Dedifferentiated amniotic fluid mesenchymal stem cell (primary cell): ENCODE measurements around the gene LRTM2.

Experiments used
- DNase-seq: peaks from one replicate; pipeline ENCODE4 v3.0.0-alpha.2; 2016; ENCODE audit errors: extremely low spot score

Gene LRTM2

GRCh38 chr12:1882850-1883470 is 62.6 kb downstream of the LRTM2 start:
- DNase-seq = no peak

DNA sequence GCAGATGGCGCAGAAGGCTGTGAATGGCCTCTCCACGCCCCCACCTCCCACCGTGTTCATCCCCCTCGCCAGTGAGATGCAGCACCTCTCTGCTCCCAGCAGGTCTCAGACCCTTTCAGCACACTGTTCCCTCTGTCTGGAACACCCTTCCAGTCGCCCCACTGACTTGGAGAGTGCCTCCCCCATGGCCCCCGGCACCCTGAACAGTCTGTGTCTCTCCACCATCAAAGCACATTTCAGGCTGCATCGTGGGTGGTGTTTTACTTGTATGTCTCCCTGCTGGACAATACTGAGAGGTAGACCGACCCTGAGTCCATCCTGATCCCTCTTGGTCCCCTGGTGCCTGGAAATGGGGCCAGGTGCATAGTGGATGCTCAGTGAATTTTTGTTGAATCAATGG is 63.1 kb downstream of the LRTM2 start:
- DNase-seq = no peak

GRCh38 chr12:1884651-1885050 is 64.3 kb downstream of the LRTM2 start:
- DNase-seq = no peak

DNA sequence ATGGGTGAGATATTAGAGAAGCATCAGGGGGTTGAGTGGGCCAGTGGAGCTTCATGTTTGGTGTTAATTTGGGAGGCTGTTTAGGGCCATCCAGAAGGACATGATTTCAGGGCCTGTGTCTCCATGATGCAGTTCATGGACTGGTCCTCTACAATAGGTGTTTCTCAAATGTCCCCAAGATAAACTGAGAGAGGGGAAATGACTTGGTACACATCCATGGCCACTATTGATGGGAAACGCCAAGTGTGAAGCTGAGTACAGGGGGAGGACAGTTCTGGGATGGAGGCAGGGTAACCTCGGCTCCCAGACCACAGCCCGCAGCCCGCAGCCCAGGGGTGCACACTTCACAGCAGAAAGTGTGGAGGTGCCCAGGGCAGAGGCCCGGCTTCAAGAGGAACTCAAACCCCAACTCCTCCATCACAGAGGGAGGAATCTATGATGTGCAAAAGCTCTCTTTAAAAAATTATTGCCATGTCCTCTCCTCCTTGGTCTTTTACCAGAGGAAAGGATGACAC is 64.8 kb downstream of the LRTM2 start:
- DNase-seq = no peak

- no peak for DNase-seq
Measured at GRCh38 chr12:1885599-1886245, 65.4 kb downstream of the LRTM2 start.
